Endothelial cell of umbilical vein (primary cell): ENCODE measurements around the gene COL15A1. TPM values are rescaled to one million over a fixed set of nuclear protein-coding genes. Genes with fewer than 3 reads are reported as not detected.

Experiments
- BruUV-seq: library from RNA; stranded (reverse); fragments of 400-500 nt; replicated peaks from 2 replicates; lab custom pipeline; 2021; lab: Mats Ljungman, UMichigan
- CTCF ChIA-PET: fragments of 300-600, 350-600 bp; sonication (Branson Sonifier 250); formaldehyde crosslinking; loops from one replicate; lab custom pipeline; 2021; ENCODE audit warnings: antibody characterized with exemption, inconsistent platforms; lab: Charles Lee
- POLR2A ChIA-PET: fragments of 300-600, 350-600 bp; sonication (Branson Sonifier 250); formaldehyde crosslinking; loops from one replicate; lab custom pipeline; 2021; ENCODE audit warnings: antibody characterized with exemption, inconsistent platforms; lab: Charles Lee
- DNase-seq: peaks from one replicate; pipeline ENCODE4 v3.0.0-alpha.2; 2011; ENCODE audit warnings: low read depth, low spot score
- FAIRE-seq: peaks from 2 replicates; lab custom pipeline; 2011; peaks lifted over from hg19 to GRCh38; lab: Jason Lieb, UNC
- H2AFZ ChIP-seq: 2 replicates; pipeline ENCODE4 v1.6.0; 2012; ENCODE audit warnings: low read depth, low read length, control low read depth, inconsistent platforms
- H3K27ac ChIP-seq: 2 replicates; pipeline ENCODE4 v1.5.1; 2011; ENCODE audit warnings: low read depth, mild to moderate bottlenecking, control low read depth, low read length, moderate library complexity; ENCODE audit not compliant: insufficient read depth
- H3K27me3 ChIP-seq, 2 experiments: 2 replicates each; pipeline versions ENCODE4 v1.6.0 to v1.6.1; 2011; ENCODE audit warnings: low read length in 2 of 2, mixed read lengths in 1 of 2; ENCODE audit not compliant: control insufficient read depth in 2 of 2, insufficient read depth in 2 of 2
- H3K36me3 ChIP-seq, 2 experiments: 2 replicates in 1 of 2; 3 replicates in 1 of 2; pipeline ENCODE4 v1.5.1; 2011; ENCODE audit warnings: low read length in 2 of 2, mild to moderate bottlenecking in 1 of 2, moderate library complexity in 1 of 2; ENCODE audit not compliant: control insufficient read depth in 2 of 2, insufficient read depth in 2 of 2; ENCODE audit errors: extremely low read depth in 1 of 2
- H3K4me1 ChIP-seq: 3 replicates; pipeline ENCODE4 v1.5.1; 2011; ENCODE audit warnings: mild to moderate bottlenecking, low read length; ENCODE audit not compliant: control insufficient read depth, insufficient read depth; ENCODE audit errors: extremely low read depth
- H3K4me2 ChIP-seq: 2 replicates; pipeline ENCODE4 v1.6.1; 2011; ENCODE audit warnings: low read length, control low read depth, mixed read lengths; ENCODE audit not compliant: insufficient read depth
- H3K4me3 ChIP-seq, 3 experiments: fragments of 200-600 bp in 1 of 3; sonication (generic), shearing (Covaris generic) in 1 of 3; replicated peaks in 1 of 3; 2 replicates each; pipeline ENCODE4 v1.5.1; 2011 to 2016; ENCODE audit warnings: control low read depth in 3 of 3, low read length in 3 of 3, mild to moderate bottlenecking in 2 of 3, inconsistent platforms in 1 of 3, low read depth in 1 of 3, moderate library complexity in 1 of 3; ENCODE audit not compliant: insufficient read depth in 1 of 3
- H3K79me2 ChIP-seq: 2 replicates; pipeline ENCODE4 v1.6.0; 2012; ENCODE audit warnings: low read length, inconsistent platforms; ENCODE audit not compliant: control insufficient read depth, insufficient read depth
- H3K9ac ChIP-seq: replicated peaks from 2 replicates; pipeline ENCODE3; 2011; ENCODE audit warnings: low read length, control low read depth; ENCODE audit not compliant: insufficient read depth; ENCODE audit errors: extremely low read depth
- H3K9me1 ChIP-seq: replicated peaks from 3 replicates; pipeline ENCODE4 v1.6.0; 2011; ENCODE audit warnings: mild to moderate bottlenecking, low read length; ENCODE audit not compliant: control insufficient read depth, insufficient read depth; ENCODE audit errors: extremely low read depth
- H3K9me3 ChIP-seq: replicated peaks from 2 replicates; pipeline ENCODE4 v1.5.1; 2012; ENCODE audit warnings: low read length, inconsistent platforms; ENCODE audit not compliant: control insufficient read depth, insufficient read depth
- H4K20me1 ChIP-seq: replicated peaks from 2 replicates; pipeline ENCODE3; 2011; ENCODE audit warnings: mild to moderate bottlenecking, low read length; ENCODE audit not compliant: control insufficient read depth, insufficient read depth; ENCODE audit errors: extremely low read depth
- CTCF ChIP-seq, 2 donors: IDR thresholded peaks; 1 replicate in 1 of 2; 2 replicates in 1 of 2; pipeline ENCODE4 v1.5.1; 2011; ENCODE audit warnings: low read length in 2 of 2, mild to moderate bottlenecking in 2 of 2, moderate library complexity in 2 of 2, control low read depth in 1 of 2, inconsistent platforms in 1 of 2, low read depth in 1 of 2; ENCODE audit not compliant: insufficient read depth in 1 of 2; ENCODE audit errors: extremely low read depth in 1 of 2
- EZH2 ChIP-seq: IDR thresholded peaks from 2 replicates; pipeline ENCODE4 v1.6.1; 2012; ENCODE audit warnings: borderline replicate concordance, low read depth, mild to moderate bottlenecking, moderate library complexity, low read length, inconsistent platforms; ENCODE audit not compliant: severe bottlenecking
- FOS ChIP-seq: IDR thresholded peaks from 2 replicates; pipeline ENCODE4 v1.6.1; 2011; ENCODE audit warnings: mild to moderate bottlenecking, low read length, moderate library complexity, borderline replicate concordance; ENCODE audit not compliant: insufficient read depth
- GATA2 ChIP-seq: IDR thresholded peaks from 2 replicates; pipeline ENCODE4 v1.7.0; 2011; ENCODE audit warnings: low read depth, mild to moderate bottlenecking, moderate library complexity, mixed read lengths, low read length; ENCODE audit not compliant: insufficient read length, insufficient read depth
- JUN ChIP-seq: IDR thresholded peaks from 2 replicates; pipeline ENCODE4 v1.6.1; 2011; ENCODE audit warnings: borderline replicate concordance, low read depth; ENCODE audit not compliant: insufficient read length, insufficient read depth
- MAX ChIP-seq: IDR thresholded peaks from 2 replicates; pipeline ENCODE4 v1.6.1; 2011; ENCODE audit not compliant: insufficient read depth, insufficient read length
- MYC ChIP-seq: IDR thresholded peaks from one replicate; pipeline ENCODE4 v1.6.1; 2011; ENCODE audit warnings: mild to moderate bottlenecking, low read depth, low read length
- POLR2A ChIP-seq: IDR thresholded peaks from 2 replicates; pipeline ENCODE4 v1.6.1; 2012; ENCODE audit warnings: low read depth, mild to moderate bottlenecking, control low read depth, low read length
- POLR2AphosphoS5 ChIP-seq: IDR thresholded peaks from 2 replicates; pipeline ENCODE4 v1.6.1; 2012; ENCODE audit warnings: low read depth, mild to moderate bottlenecking, control low read depth, low read length, moderate library complexity; ENCODE audit not compliant: insufficient read depth
- dilution Hi-C: fragments of 300-500 bp; cut with MboI; formaldehyde crosslinking; loops from one replicate; pipeline ENCODE4 v1.15.0; 2019; ENCODE audit warnings: low sequenced_read_pairs; ENCODE audit not compliant: extremely low pct_ligation_motif_present
- intact Hi-C: fragments of 100-400 bp; cut with micrococcal nuclease; formaldehyde crosslinking; loops from one replicate; pipeline ENCODE4 v1.10.0; 2022
- polyA plus RNA-seq, 4 experiments: library from polyadenylated mRNA; depleted of rRNA in 3 of 4; stranded (reverse) in 3 of 4; unstranded in 1 of 4; fragments of >200 nt; gene quantifications; 2 replicates each; pipeline versions ENCODE4 v1.2.1 to v1.2.3, GENCODE V29; 2011 to 2012; ENCODE audit warnings: missing spikeins in 1 of 4
- total RNA-seq: library from RNA; stranded (reverse); gene quantifications from 2 replicates; pipeline ENCODE4 v1.2.3, GENCODE V29; 2021

COL15A1 gene
- total and polyA plus RNA-seq, 2 donors (not counting 3 experiments of a cell fraction or from before 2014, with no cell fraction given) = not detected

GRCh38 chr9:98962861-98963260 lies 19.2 kb downstream of the COL15A1 start:
- H3K4me1 ChIP-seq = no peaks in the 10 kb centered on the region
- H3K9me3 ChIP-seq = no peaks in the 10 kb centered on the region
- no peak overlapping the region for H2AFZ ChIP-seq
- no peaks in the 10 kb centered on the region for H3K79me2 ChIP-seq
- no peak for TF ChIP-seq MAX
- TF ChIP-seq CTCF (IDR thresholded peaks at IDR 0.05; ENCODE audit: extremely low read depth in 1 of 2, insufficient read depth in 1 of 2, low read depth in 1 of 2, low read length in 2 of 2) = no peak
- no TSS peak for BruUV-seq
- H3K9ac ChIP-seq = no peak overlapping the region
- dilution Hi-C loops = no loop called here
- DNase-seq (no peak), FAIRE-seq (no peak)
- CTCF ChIA-PET = no interaction called here
- H3K4me3 ChIP-seq = no peak overlapping the region
- H4K20me1 ChIP-seq = no peaks in the 10 kb centered on the region
- no peak overlapping the region for H3K4me2 ChIP-seq
- H3K36me3 ChIP-seq = no peaks in the 10 kb centered on the region
- POLR2A ChIA-PET = no interaction called here
- intact Hi-C loops = no loop called here
- H3K27ac ChIP-seq = no peak overlapping the region
- no peaks in the 10 kb centered on the region for H3K27me3 ChIP-seq
- H3K9me1 ChIP-seq = no peaks in the 10 kb centered on the region

- Histone ChIP-seq H3K9me3 (no peaks in the 10 kb centered on the region), H3K27ac (no peak overlapping the region), H3K9ac (no peak overlapping the region), H3K4me3 (no peak overlapping the region), H3K4me1 (no peaks in the 10 kb centered on the region), H3K27me3 (no peaks in the 10 kb centered on the region), H3K9me1 (no peaks in the 10 kb centered on the region), H3K79me2 (no peaks in the 10 kb centered on the region), H4K20me1 (no peaks in the 10 kb centered on the region), H2AFZ (no peak overlapping the region), H3K4me2 (no peak overlapping the region), H3K36me3 (no peaks in the 10 kb centered on the region)
- FAIRE-seq = no peak
- dilution Hi-C loops (no loop called here), intact Hi-C loops (no loop called here)
- POLR2A ChIA-PET = no interaction called here
- BruUV-seq = no TSS peak
- TF ChIP-seq EZH2 (no peak), POLR2AphosphoS5 (no peak), FOS (no peak), MYC (no peak), POLR2A (no peak), JUN (no peak), GATA2 (no peak), MAX (no peak), CTCF (IDR thresholded peaks at IDR 0.05; ENCODE audit: extremely low read depth in 1 of 2, insufficient read depth in 1 of 2, low read depth in 1 of 2, low read length in 2 of 2) (no peak)
- CTCF ChIA-PET = interaction anchor here (1.7 kb wide), 1 partner anchor 11 kb away, joined by 8 read pairs; no protein-coding TSS in a partner anchor
- no peak for DNase-seq
Observed at GRCh38 chr9:98964201-98964600, 20.5 kb downstream of the COL15A1 start.
